Lung (tissue), 12 donors: Measurements from ENCODE around the gene CEACAM1. TPM values are rescaled to one million over a fixed set of nuclear protein-coding genes. Genes with fewer than 3 reads are reported as not detected.

ENCODE experiments used
- ATAC-seq: fragments of 200-7000 bp; cut with Tn5 transposase; one replicate; pipeline ENCODE4 v1.9.1; 2020; ENCODE audit warnings: moderate number of reproducible peaks; ENCODE audit not compliant: insufficient read depth, low FRiP score
- DNase-seq, 3 donors: peaks; one replicate each; pipeline ENCODE4 v3.0.0-alpha.2; 2013 to 2017
- H3K27ac ChIP-seq, 2 donors: one replicate each; pipeline ENCODE4 v1.5.1; 2013; ENCODE audit warnings: mild to moderate bottlenecking in 2 of 2, moderate library complexity in 2 of 2, control low read depth in 1 of 2, inconsistent platforms in 1 of 2, low read depth in 1 of 2, low read length in 1 of 2
- H3K27me3 ChIP-seq, 3 donors: one replicate each; pipeline ENCODE4 v1.5.1; 2013; ENCODE audit warnings: low read length in 2 of 3; ENCODE audit not compliant: control insufficient read depth in 3 of 3, insufficient read depth in 3 of 3
- H3K36me3 ChIP-seq, 4 donors: one replicate each; pipeline ENCODE4 v1.5.1; 2013; ENCODE audit warnings: low read length in 4 of 4, mild to moderate bottlenecking in 1 of 4, moderate library complexity in 1 of 4; ENCODE audit not compliant: control insufficient read depth in 4 of 4, insufficient read depth in 4 of 4
- H3K4me1 ChIP-seq, 5 donors: one replicate each; pipeline ENCODE4 v1.5.1; 2013; ENCODE audit warnings: low read length in 5 of 5, mild to moderate bottlenecking in 2 of 5, moderate library complexity in 1 of 5; ENCODE audit not compliant: control insufficient read depth in 5 of 5, insufficient read depth in 5 of 5
- H3K4me3 ChIP-seq: one replicate; pipeline ENCODE4 v1.5.1; 2013; ENCODE audit warnings: mild to moderate bottlenecking, control low read depth, moderate library complexity
- H3K9ac ChIP-seq, 2 donors: one replicate each; pipeline ENCODE4 v1.5.1; 2013; ENCODE audit warnings: low read length in 2 of 2, control low read depth in 1 of 2; ENCODE audit not compliant: insufficient read depth in 1 of 2
- H3K9me3 ChIP-seq, 4 donors: one replicate each; pipeline ENCODE4 v1.5.1; 2013; ENCODE audit warnings: low read length in 3 of 4, mild to moderate bottlenecking in 1 of 4, moderate library complexity in 1 of 4; ENCODE audit not compliant: control insufficient read depth in 4 of 4, insufficient read depth in 3 of 4
- CTCF ChIP-seq: IDR thresholded peaks from 2 replicates; pipeline ENCODE4 v1.5.1; 2012; ENCODE audit warnings: mild to moderate bottlenecking; ENCODE audit errors: control extremely low read depth, extremely low read depth
- WGBS, 2 donors: extraction: QIAGEN DNeasy Blood & Tissue Kit; methylation state at CpG; one replicate each; pipeline ENCODE4 v1.1.7; 2013; 5-methylcytosine and 5-hydroxymethylcytosine counted together
- polyA plus RNA-seq, 2 donors: library from polyadenylated mRNA; stranded (reverse); fragments of 200-250 nt; gene quantifications; one replicate each; pipeline ENCODE4 v1.2.1, GENCODE V29; 2013
- total RNA-seq, 2 donors: library from RNA; depleted of rRNA in 1 of 2; stranded (reverse); fragments of >200 nt in 1 of 2; gene quantifications; one replicate each; pipeline ENCODE4 v1.2.1, GENCODE V29; 2014 to 2021
- donor health status: control.
- donor health status: control.
- donor health status: Bipolar disorder and iron deficiency.
- donor health status: healthy.
- donor health status: DM: yes; HTN: yes; CAD: no.

The CEACAM1 gene
- total and polyA plus RNA-seq, 4 donors: 3.6 to 26.8 (median 10.3) TPM

GRCh38 chr19:42495663-42496062, 32.6 kb downstream of the CEACAM1 start:
- Histone ChIP-seq H3K36me3 (no peaks in the 10 kb centered on the region), H3K27ac (no peak overlapping the region), H3K4me3 (no peak overlapping the region), H3K9ac (no peak overlapping the region), H3K27me3 (no peaks in the 10 kb centered on the region), H3K9me3 (no peaks in the 10 kb centered on the region), H3K4me1 (peaks cover 0 to 7% (median 0%) of the 10 kb centered on the region in 5 donors)
- 94% methylated on average over 3 of the region's 3 CpGs for WGBS, 2 donors
- no peak for TF ChIP-seq CTCF
- ATAC-seq: no peak
- DNase-seq: no peak

- no peak for ATAC-seq
- 90 to 97% methylated on average over 3 of the region's 3 CpGs for WGBS, 2 donors
- peaks cover 0 to 7% (median 0%) of the 10 kb centered on the region in 5 donors for H3K4me1 ChIP-seq
These were observed 34.0 kb downstream of the CEACAM1 start for GRCh38 chr19:42494321-42494720.

GRCh38 chr19:42488783-42489521, 39.3 kb downstream of the CEACAM1 start:
- WGBS, 2 donors: 70 to 84% methylated on average over 6 of the region's 6 CpGs
- DNase-seq: peak; percentile 46 to 69 (median 51)
- Histone ChIP-seq H3K36me3 (no peaks in the 10 kb centered on the region), H3K4me1 (peaks cover 0 to 9% (median 0%) of the 10 kb centered on the region in 5 donors), H3K27me3 (no peaks in the 10 kb centered on the region), H3K27ac (no peak overlapping the region), H3K9me3 (no peaks in the 10 kb centered on the region), H3K9ac (no peak overlapping the region), H3K4me3 (no peak overlapping the region)
- no peak for ATAC-seq
- no peak for TF ChIP-seq CTCF

More at GRCh38 chr19:42494321-42494720, 34.0 kb downstream of the CEACAM1 start:
- TF ChIP-seq CTCF: no peak
- Histone ChIP-seq H3K9me3 (no peaks in the 10 kb centered on the region), H3K36me3 (no peaks in the 10 kb centered on the region), H3K27me3 (no peaks in the 10 kb centered on the region), H3K9ac (no peak overlapping the region), H3K4me3 (no peak overlapping the region), H3K27ac (no peak overlapping the region)
- no peak for DNase-seq
